ENCODE results near the gene FAM174B. TPM values are rescaled to one million over a fixed set of nuclear protein-coding genes. Genes with fewer than 3 reads are reported as not detected.

Gene FAM174B
- total and polyA plus RNA-seq, 12 donors: 3.7 to 16.4 (median 9.9) TPM

DNA sequence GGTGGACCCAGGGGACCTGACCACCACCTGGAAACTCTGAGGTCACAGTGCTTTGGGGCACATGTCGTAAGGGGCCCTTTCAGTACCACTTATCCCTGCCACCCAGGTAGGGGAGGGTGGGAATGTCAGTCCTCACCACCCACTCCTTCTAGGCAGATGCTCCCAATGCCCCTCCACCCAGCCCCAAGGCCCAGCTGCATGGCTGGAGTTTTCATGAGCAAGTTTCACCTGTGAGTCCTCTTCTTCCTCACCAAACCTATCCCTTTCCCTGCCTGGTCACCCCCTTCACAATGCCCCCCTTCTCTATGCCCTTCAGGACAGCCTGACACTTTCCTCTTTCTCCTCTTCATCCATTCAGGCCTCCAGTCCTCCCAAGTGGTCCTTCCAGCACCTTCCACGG lies 9.8 kb downstream of the FAM174B start:
- no peaks in the 10 kb centered on the region for H3K36me3 ChIP-seq (replicated peaks in 1 of 2)
- H3K27me3 ChIP-seq: no peaks in the 10 kb centered on the region
- no peaks in the 10 kb centered on the region for H3K9me3 ChIP-seq (replicated peaks in 1 of 3)
- no peak overlapping the region for H3K27ac ChIP-seq
- TF ChIP-seq POLR2A (IDR thresholded peaks at IDR 0.05): no peak
- TF ChIP-seq, protein P1, sequence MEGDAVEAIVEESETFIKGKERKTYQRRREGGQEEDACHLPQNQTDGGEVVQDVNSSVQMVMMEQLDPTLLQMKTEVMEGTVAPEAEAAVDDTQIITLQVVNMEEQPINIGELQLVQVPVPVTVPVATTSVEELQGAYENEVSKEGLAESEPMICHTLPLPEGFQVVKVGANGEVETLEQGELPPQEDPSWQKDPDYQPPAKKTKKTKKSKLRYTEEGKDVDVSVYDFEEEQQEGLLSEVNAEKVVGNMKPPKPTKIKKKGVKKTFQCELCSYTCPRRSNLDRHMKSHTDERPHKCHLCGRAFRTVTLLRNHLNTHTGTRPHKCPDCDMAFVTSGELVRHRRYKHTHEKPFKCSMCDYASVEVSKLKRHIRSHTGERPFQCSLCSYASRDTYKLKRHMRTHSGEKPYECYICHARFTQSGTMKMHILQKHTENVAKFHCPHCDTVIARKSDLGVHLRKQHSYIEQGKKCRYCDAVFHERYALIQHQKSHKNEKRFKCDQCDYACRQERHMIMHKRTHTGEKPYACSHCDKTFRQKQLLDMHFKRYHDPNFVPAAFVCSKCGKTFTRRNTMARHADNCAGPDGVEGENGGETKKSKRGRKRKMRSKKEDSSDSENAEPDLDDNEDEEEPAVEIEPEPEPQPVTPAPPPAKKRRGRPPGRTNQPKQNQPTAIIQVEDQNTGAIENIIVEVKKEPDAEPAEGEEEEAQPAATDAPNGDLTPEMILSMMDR (IDR thresholded peaks at IDR 0.05): no peak
- intact Hi-C loops (cut with DNase I): no loop called here
- H3K4me1 ChIP-seq (replicated peaks in 1 of 2): no peaks in the 10 kb centered on the region
- 40 to 81% (median 49%) methylated on average over 1 to 2 of the region's 2 CpGs for WGBS, 4 donors
- DNase-seq: no peak
- H3K4me3 ChIP-seq: no peak overlapping the region

GRCh38 chr15:92645051-92645631 lies 10.4 kb downstream of the FAM174B start:
- WGBS, 4 donors: 75 to 84% (median 80%) methylated on average over 6 of the region's 6 CpGs
- intact Hi-C loops (cut with DNase I): no loop called here
- no peaks in the 10 kb centered on the region for H3K36me3 ChIP-seq (replicated peaks in 1 of 2)
- no peak for DNase-seq
- H3K9me3 ChIP-seq (replicated peaks in 1 of 3): peaks cover 0 to 1% (median 0%) of the 10 kb centered on the region in 3 donors
- no peaks in the 10 kb centered on the region for H3K4me1 ChIP-seq (replicated peaks in 1 of 2)
- no peak overlapping the region for H3K27ac ChIP-seq
- H3K27me3 ChIP-seq: no peaks in the 10 kb centered on the region
- no peak overlapping the region for H3K4me3 ChIP-seq
- no peak for TF ChIP-seq POLR2A (IDR thresholded peaks at IDR 0.05)
- TF ChIP-seq, protein P1 (IDR thresholded peaks at IDR 0.05): no peak

DNA sequence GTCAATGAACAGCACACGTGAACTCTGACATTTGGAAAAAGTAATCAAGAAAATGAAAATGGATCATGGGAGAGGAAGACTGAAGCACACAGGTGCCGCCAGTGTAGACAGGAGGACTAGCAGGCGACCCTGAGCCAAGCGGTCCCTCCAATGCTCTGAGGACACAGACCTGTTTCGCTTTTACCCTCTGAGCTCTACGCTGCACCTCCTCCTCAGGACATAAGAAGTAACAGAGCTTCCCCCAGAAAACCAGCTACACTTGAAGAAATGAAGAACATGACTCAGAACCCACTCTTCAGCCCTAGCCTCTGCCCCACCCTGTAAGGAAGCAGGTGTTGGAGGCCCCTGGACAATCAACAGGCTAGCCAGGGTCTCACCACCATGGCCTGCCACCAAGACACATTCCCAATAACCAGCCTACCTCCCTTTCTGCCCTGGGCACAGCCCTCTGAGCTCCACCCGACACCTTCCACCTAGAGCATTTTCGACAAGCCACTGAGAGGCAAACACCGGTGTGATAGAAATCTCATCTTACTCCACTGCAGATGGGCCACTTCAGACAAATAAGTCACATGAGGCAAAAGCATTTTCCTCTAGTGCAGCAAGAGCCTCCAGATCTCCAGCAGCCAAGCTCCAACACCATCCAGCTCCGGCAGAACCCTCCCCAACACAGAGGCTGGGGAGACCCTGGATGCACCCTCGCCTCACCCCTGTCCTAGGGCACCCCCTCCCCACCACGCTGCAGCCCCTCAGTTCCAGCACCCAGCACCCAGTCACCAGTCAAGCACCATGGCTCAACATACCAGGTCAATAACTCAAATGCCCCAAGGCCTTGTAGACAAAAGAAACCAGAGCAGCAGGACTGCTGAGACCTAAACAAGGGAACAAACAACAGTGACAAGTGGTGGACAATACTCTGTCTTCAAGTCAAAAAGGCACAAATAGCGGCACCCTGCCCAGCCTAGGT lies 11.4 kb downstream of the FAM174B start:
- H3K27me3 ChIP-seq: no peaks in the 10 kb centered on the region
- peaks cover 0 to 7% (median 0%) of the 10 kb centered on the region in 3 donors for H3K9me3 ChIP-seq (replicated peaks in 1 of 3)
- H3K4me3 ChIP-seq: no peak overlapping the region
- intact Hi-C loops (cut with DNase I): no loop called here
- no peak for DNase-seq
- no peak for TF ChIP-seq POLR2A (IDR thresholded peaks at IDR 0.05)
- TF ChIP-seq, protein P1 (IDR thresholded peaks at IDR 0.05): no peak
- 82 to 96% (median 95%) methylated on average over 9 to 13 of the region's 13 CpGs for WGBS, 4 donors
- no peaks in the 10 kb centered on the region for H3K4me1 ChIP-seq (replicated peaks in 1 of 2)
- no peaks in the 10 kb centered on the region for H3K36me3 ChIP-seq (replicated peaks in 1 of 2)
- H3K27ac ChIP-seq: no peak overlapping the region

DNA sequence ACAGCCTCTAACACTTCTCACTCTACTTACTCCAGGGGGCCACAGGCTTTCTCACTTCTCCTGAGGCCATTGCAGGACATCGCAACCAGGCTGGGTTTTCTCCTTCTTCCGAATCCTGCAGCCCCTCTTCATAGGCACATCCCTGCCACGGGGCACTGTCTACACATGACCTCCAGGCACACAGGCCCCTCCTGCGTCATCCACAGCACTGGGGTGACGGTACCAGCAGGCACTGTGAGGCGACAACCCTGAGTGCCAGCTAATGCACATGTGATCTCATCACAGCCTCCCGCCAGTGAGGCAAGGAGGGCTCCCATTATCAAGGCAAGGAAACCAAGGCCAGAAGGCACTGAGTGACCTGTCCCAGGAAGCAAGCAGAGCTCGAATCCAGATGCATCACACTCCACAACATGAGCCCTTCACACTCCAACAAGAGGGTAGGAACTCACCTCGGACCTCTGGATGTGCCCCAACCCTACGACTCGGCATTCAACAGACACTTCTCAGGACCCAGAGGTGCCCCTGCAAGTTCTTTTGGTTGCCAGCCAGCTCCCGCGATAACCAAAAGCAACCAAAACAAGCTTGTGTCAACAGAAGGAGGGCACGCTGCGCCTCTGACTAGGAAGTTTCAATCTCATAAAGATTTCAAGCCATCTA lies 16.7 kb downstream of the FAM174B start:
- H3K27ac ChIP-seq: no peak overlapping the region
- H3K9me3 ChIP-seq (replicated peaks in 1 of 3): peaks cover 0 to 7% (median 0%) of the 10 kb centered on the region in 3 donors
- intact Hi-C loops (cut with DNase I): no loop called here
- peak in 1 of 7 donors; percentile 41 for DNase-seq
- no peaks in the 10 kb centered on the region for H3K27me3 ChIP-seq
- TF ChIP-seq POLR2A (IDR thresholded peaks at IDR 0.05): no peak
- TF ChIP-seq, protein P1 (IDR thresholded peaks at IDR 0.05): no peak
- H3K36me3 ChIP-seq (replicated peaks in 1 of 2): no peaks in the 10 kb centered on the region
- no peaks in the 10 kb centered on the region for H3K4me1 ChIP-seq (replicated peaks in 1 of 2)
- WGBS, 4 donors: 84 to 87% (median 84%) methylated on average over 6 to 15 of the region's 15 CpGs
- H3K4me3 ChIP-seq: no peak overlapping the region

All from adrenal gland (tissue), 12 donors.